Loucy (cell line): ENCODE data around the gene DSC3.

Source experiments
- CTCF ChIP-seq: fragments of 200-600 bp; sonication (generic); conservative IDR thresholded peaks from 2 replicates; pipeline ENCODE4 v1.5.1; 2014; ENCODE audit warnings: mild to moderate bottlenecking, antibody characterized with exemption, low read length
- EZH2phosphoT487 ChIP-seq: fragments of 200-600 bp; IDR thresholded peaks from 2 replicates; pipeline ENCODE4 v1.6.1; 2018; ENCODE audit warnings: antibody characterized with exemption, mild to moderate bottlenecking, moderate library complexity, borderline replicate concordance

DNA sequence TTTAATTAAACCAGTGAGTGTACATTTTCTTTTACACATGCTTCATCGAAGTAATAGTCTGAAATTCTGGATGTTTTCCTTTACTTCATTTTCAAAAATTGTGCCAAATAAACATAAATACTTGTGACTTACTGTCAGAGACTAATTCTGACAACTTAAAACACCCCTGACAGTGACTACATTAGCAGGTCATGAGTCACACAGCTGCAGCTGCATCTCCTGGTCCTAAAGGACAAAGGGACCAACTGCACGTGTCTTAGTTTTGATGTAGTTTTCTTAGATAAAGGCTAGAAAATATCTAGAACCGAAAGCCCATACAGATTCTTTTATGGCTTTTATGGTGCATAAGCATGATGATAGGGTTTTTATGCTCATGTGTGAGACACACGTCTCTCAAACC is 29.6 kb upstream of the DSC3 start:
- TF ChIP-seq CTCF (no peak), EZH2phosphoT487 (no peak)
